GM21723 (cell line): ENCODE results near the gene C22orf23.

Experiments used
- ATAC-seq: cut with Tn5 transposase; IDR thresholded peaks from one replicate; pipeline ENCODE4 v1.9.1; 2021; ENCODE audit warnings: mild to moderate bottlenecking, moderate library complexity; ENCODE audit not compliant: unreplicated experiment

C22orf23 gene

DNA sequence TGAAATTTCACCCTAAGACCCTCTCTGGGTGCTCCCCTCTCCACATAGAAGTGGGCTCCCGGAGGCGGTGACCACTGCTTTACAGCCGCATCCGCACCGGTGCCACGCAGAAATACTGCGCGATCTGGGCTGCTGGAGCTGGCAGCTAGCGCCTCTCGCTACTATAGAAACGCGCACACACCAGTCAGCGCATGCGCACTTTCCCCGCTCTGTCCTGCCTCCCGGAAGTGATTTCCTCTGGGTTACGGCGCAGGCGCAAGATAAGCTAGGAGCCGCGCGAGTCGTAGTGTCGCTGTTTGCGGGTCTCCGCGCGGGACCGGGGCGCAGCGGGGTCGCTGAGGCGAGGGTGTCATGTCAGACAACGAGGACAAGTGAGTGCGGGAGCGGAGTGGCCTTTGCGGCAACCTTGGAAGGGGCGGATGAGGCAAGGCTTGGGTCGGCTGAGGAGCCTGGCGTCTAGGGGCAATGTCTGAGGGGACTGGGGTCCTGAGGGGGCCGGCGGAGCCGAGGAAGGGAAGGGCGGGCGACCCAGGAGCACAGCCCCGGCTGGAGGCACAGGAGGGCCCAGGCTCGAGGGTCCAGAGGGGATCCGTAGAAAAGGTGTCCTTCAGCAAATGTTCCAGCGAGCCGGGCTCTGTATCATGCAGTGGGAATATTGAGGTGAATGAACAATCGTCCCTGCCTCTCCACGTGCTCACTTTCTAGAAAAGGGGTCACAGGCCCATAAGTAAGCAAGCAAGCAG, at the start of gene C22orf23, which contains the start of gene POLR2F:
Gene C22orf23, minus strand, starts transcription at position 165 of the 743 bp plus-strand sequence. CDS start 452 bp downstream, outside the sequence.
Gene POLR2F, plus strand, starts transcription at position 263 of the 743 bp plus-strand sequence. Its CDS starts 89 bp downstream, at position 352.
- peak; percentile 72 for ATAC-seq

GRCh38 chr22:37999640-38000272, 46.4 kb upstream of the C22orf23 start:
- no peak for ATAC-seq

DNA sequence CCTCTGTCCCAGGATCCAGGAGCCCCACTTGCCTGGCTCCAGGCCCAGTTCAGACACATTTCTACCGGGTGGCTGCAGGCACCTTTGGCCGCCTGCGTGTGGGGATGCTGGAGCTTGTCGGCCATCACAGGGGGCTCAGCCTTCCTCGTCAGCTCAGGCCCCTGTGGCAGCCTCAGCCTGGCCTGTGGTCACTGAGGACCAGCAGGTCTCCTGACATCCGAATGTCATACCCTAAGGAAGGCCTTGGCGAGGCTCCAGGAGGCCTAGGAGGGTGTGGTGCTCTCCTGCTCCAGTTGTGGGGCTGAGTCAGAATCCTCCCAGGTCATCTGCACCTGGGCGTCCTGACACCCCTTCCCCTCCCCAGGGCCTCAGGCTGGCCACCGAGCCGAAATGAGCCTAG, 45.8 kb upstream of the C22orf23 start:
- no peak for ATAC-seq

DNA sequence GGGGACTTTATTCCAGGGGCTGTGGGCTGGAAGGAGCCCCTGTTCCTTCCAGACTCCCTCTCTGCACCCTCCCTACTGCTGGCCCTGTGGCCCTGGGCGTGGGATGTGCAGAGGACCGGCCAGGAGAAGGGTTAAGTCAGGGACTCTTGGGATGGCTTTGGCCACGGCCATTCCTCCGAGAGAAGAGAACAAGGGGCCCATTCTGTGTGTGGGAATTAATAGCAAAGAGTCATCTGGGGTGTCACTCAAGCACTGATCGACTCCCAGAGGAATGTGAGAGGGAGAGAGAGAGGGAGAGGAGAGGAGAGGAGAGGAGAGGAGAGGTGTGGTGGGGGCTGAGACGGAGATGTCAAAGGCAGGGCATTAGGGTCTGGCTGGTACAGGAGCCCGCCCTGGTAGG, 45.1 kb upstream of the C22orf23 start:
- no peak for ATAC-seq

DNA sequence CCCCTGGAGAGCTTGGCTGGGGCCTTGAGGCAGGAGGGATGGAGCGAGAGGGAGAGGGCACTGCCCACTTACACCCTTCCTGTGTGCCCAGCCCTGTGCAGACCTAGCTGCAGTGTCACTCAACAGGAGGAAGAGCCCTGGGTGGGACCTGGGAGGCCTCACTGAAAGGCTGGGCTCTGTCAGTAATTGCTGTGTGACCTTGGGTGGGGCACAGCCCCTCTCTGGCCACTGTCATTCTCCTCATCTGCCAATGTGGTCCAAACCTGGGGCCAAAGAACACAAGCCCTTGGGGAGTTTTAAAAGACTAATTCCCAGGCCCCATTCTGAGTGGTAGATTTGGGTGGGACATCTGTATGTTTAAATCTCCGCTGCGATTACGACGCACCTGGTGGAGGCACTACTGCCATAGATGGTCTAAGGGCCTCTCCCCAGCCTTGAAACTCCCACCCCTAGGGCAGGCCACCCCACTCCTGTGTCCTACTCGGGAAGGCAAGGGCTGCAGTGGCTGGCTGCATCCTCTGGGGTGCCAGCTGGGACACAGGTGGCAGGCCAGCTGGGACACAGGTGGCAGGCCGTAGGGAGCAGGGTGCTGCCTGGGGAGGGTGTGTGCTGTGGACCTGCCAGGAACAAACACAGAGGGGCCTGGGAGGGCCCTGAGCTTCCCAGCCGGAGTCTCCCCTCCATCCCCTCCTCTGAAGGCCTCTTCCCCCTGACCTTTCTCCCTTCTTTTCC, 43.3 kb upstream of the C22orf23 start:
- no peak for ATAC-seq

DNA sequence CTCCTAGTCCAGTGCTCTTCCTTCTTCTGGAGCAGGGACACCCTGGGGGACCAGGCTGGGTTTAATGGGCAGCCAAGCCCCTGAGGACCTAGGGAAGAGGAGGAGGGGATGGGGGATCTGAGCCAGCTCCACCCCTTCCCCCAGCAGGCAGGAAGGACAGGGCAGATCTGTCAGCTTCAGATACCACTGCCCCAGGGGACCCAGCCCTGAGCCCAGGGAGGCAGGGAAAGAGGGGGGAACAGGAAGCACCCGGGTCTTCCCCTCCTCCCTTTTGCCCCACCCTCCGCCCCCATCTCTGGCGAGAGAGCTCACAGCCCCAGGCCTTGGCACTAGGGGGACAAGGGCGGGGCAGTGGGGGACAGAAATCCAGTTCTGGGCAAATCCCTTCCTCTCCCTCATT, 42.7 kb upstream of the C22orf23 start:
- ATAC-seq = no peak

GRCh38 chr22:37995460-37995859, 42.1 kb upstream of the C22orf23 start:
- ATAC-seq = no peak

DNA sequence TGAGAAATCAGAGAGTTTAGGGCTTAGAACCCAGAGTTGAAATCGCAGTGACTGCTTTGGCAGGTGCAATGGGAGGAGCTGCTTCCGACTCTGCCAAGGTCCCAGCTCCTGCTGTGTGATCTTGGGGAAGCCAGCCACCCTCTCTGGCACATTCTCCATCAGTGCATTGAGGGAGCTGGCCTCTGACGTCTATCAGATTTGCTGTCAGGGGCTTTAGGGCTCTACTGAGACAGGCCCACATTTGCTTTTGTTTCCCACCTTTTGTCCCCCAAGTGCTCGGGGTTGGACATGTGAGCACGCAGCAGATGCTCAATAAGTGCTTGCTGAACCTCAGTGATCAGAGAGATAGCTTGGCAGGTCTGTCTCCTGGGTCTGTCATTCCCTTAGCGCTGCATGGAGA, 41.6 kb upstream of the C22orf23 start:
- no peak for ATAC-seq

- ATAC-seq = no peak
Observed at GRCh38 chr22:37994049-37994448, 40.6 kb upstream of the C22orf23 start.

DNA sequence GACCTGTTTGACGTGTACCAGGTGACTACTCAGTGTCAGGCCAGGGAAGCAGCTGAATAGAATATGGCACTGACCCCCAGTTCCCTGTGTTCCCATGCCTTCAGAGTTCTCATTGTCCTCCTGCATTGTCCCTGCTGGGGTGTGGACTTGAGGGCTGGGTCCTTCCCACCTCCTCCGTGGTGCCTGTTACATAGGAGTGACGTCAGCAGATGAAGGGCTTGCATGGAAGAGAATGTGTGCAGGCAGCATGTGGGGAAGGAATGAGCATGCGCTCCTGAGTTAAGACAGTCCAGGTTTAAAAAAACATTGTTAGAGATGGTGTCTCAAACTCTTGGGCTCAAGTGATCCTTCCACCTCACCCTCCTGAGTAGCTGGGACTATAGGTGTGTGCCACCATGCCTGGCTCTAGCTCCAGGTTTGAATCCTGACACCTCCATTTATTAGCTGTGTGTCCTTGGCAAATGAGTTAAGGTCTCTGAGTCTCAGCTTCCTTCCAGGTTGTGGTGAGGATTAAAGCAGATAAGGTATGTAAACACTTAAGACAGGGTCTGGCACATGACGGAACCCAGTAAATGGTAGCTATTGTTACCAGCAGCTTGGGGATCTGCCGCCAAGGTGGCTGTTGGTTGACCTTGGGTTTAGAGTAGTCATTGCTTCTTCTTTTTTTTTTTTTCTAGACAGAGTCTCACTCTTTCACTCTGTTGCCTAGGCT, 38.5 kb upstream of the C22orf23 start:
- no peak for ATAC-seq

DNA sequence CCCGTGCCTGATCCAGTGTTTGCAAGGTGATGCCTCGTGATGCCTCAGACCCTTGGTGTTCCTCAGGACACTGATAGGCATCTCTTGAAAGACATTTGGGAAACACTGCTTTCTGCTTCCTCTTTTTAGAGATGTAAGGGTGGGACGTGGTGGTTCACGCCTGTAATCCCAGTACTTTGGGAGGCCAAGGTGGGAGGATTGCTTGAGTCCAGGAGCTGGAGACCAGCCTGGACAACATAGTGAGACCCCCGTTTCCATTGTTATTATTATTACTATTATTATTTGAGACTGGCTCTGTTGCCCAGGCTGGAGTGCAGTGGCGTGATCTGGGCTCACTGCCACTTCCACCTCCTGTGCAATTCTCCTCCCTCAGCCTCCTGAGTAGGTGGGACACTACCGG, 37.5 kb upstream of the C22orf23 start:
- no peak for ATAC-seq

DNA sequence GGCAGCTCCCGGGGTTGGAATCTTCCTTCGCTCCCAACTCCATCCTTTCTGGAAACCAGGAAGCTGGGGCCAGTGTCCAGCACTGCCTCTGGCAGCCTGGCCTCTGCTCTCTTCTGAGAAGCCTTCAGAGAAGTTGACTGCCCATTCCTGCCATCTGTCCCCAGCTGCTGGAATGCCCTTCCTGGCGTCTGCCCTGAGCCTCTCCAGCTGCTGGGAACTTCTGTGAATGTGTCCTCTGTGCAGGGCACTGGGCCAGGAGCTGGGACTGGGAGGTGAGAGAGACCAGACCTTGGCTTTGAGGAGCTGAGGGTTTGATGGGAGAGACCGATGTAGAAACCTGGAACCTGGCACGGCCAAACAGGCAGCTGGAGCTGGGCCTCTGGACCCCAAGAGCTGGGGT, 36.9 kb upstream of the C22orf23 start:
- no peak for ATAC-seq

GRCh38 chr22:37989146-37990045, 36.0 kb upstream of the C22orf23 start:
- ATAC-seq = no peak

- ATAC-seq = no peak
Observed at GRCh38 chr22:37986371-37986770, 33.0 kb upstream of the C22orf23 start.

DNA sequence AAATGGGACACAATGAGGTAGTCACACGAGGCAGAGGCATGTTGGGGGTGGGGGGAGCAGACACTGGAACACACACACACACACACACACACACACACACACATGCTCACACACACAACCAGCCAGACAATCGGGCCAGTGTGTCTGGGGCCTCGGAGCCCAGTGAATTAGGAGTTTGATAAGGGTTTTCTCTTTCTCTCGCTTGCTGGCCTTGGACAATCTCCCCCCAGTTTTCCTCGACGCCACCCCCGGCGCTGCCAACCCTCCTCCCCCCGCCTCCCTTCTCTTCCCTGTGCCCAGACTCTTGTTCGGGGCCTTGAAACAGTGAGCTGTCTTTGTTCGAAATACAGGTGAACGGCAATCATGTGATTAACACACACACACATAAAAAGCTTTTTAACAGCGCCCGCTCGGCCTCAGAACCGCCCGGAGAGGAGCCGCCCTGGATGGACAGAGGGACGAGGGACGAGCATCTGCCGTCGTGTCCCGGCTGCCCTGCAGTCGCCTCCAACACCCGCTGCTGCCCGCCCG, 32.4 kb upstream of the C22orf23 start:
- no peak for ATAC-seq

GRCh38 chr22:37985050-37985585, 31.7 kb upstream of the C22orf23 start:
- no peak for ATAC-seq

GRCh38 chr22:37983860-37984791, 30.7 kb upstream of the C22orf23 start, which contains the start of gene SOX10:
Gene SOX10, minus strand, starts transcription at chr22:37984555. Its CDS starts 771 bp downstream, at chr22:37983784.
- no peak for ATAC-seq
